HepG2 (cell line): Measurements from ENCODE around the gene CSNK1D. TPM values are rescaled to one million over a fixed set of nuclear protein-coding genes. Genes with fewer than 3 reads are reported as not detected.

ENCODE experiments used
- MED1 ChIP-seq: sonication (generic); formaldehyde crosslinking; IDR thresholded peaks from 2 replicates; pipeline ENCODE4 v1.4.0; 2020; ENCODE audit warnings: missing genetic modification reagents
- NFAT5 ChIP-seq: sonication (generic); formaldehyde crosslinking; IDR thresholded peaks from 2 replicates; pipeline ENCODE4 v1.4.0; 2020; ENCODE audit warnings: missing genetic modification reagents
- PHB2 ChIP-seq: fragments of 450-650 bp; IDR thresholded peaks from 2 replicates; pipeline ENCODE4 v1.6.1; 2018; ENCODE audit not compliant: partially characterized antibody
- RBM39 ChIP-seq: fragments of 200-400 bp; formaldehyde crosslinking; IDR thresholded peaks from one replicate; pipeline ENCODE4 v1.6.1; 2018; ENCODE audit warnings: antibody characterized with exemption, mild to moderate bottlenecking, low read depth, low read length; ENCODE audit not compliant: poor library complexity, severe bottlenecking
- RXRA ChIP-seq: sonication (generic); formaldehyde crosslinking; IDR thresholded peaks from 2 replicates; pipeline ENCODE4 v1.5.1; 2020; ENCODE audit warnings: missing genetic modification reagents
- SIX1 ChIP-seq: sonication (generic); formaldehyde crosslinking; IDR thresholded peaks from 2 replicates; pipeline ENCODE4 v1.4.0; 2020; ENCODE audit warnings: missing genetic modification reagents, borderline replicate concordance
- ZBED4 ChIP-seq: sonication (generic); formaldehyde crosslinking; IDR thresholded peaks from 2 replicates; pipeline ENCODE4 v1.4.0; 2020; ENCODE audit warnings: missing genetic modification reagents, borderline replicate concordance
- ZBTB25 ChIP-seq: IDR thresholded peaks from 2 replicates; pipeline ENCODE4 v1.6.1; 2018; ENCODE audit warnings: missing genetic modification reagents
- ZBTB3 ChIP-seq: sonication (generic); formaldehyde crosslinking; IDR thresholded peaks from 2 replicates; pipeline ENCODE4 v1.4.0; 2020; ENCODE audit warnings: low read depth, mild to moderate bottlenecking, moderate library complexity, missing genetic modification reagents, borderline replicate concordance
- ZBTB37 ChIP-seq: sonication (generic); formaldehyde crosslinking; IDR thresholded peaks from 2 replicates; pipeline ENCODE4 v1.4.0; 2020; ENCODE audit warnings: mild to moderate bottlenecking, missing genetic modification reagents
- ZIK1 ChIP-seq: sonication (generic); formaldehyde crosslinking; IDR thresholded peaks from 2 replicates; pipeline ENCODE4 v1.5.0; 2020; ENCODE audit warnings: mild to moderate bottlenecking, low read depth, missing genetic modification reagents, borderline replicate concordance
- ZNF143 ChIP-seq: sonication (generic); formaldehyde crosslinking; IDR thresholded peaks from 2 replicates; pipeline ENCODE4 v1.4.0; 2020; ENCODE audit warnings: missing genetic modification reagents
- ZNF546 ChIP-seq: sonication (generic); formaldehyde crosslinking; conservative IDR thresholded peaks from 2 replicates; pipeline ENCODE4 v1.8.1; 2023; ENCODE audit warnings: mild to moderate bottlenecking, missing genetic modification reagents
- ZNF703 ChIP-seq: sonication (generic); formaldehyde crosslinking; IDR thresholded peaks from 2 replicates; pipeline ENCODE4 v1.5.1; 2020; ENCODE audit warnings: missing genetic modification reagents, mild to moderate bottlenecking, moderate library complexity, borderline replicate concordance
- polyA plus RNA-seq, 8 experiments: library from polyadenylated mRNA; depleted of rRNA in 3 of 8; stranded (reverse) in 7 of 8; unstranded in 1 of 8; fragments of >200 nt; fragmentation: Illumina TruSeq in 4 of 8; extraction: Trizol in 4 of 8; gene quantifications; 2 replicates each; pipeline versions ENCODE4 v1.2.1 to v1.2.3, GENCODE V29; 2011 to 2016; ENCODE audit warnings: low read depth in 4 of 8, missing spikeins in 1 of 8, mixed read lengths in 1 of 8; ENCODE audit not compliant: insufficient read depth in 1 of 8
- total RNA-seq, 5 experiments: library from RNA; depleted of rRNA; stranded (reverse); fragments of >200 nt; fragmentation: Illumina TruSeq; extraction: Trizol; gene quantifications; 2 replicates each; pipeline ENCODE4 v1.2.3, GENCODE V29; 2016; ENCODE audit warnings: low read depth in 1 of 5

CSNK1D gene
- total and polyA plus RNA-seq, 2 of the 13 experiments (the other 11 are each of a cell fraction or from before 2014, with no cell fraction given), result 31.5 to 128 TPM

GRCh38 chr17:82242977-82243647 lies 30.4 kb downstream of the CSNK1D start (continued):
- TF ChIP-seq ZBTB37, result no peak
- TF ChIP-seq RXRA (CRISPR knock-in tag), result peak; percentile 6; the same call in 1 of the 2 replicates
- peak; percentile 91 for TF ChIP-seq RBM39
- no peak for TF ChIP-seq ZNF546
- no peak for TF ChIP-seq PHB2
- TF ChIP-seq MED1, result 0 out of 2 replicates have a peak, but pooled peaks have one; percentile 56
- TF ChIP-seq ZNF143 (CRISPR knock-in tag), result peak; percentile 48
- 0 out of 2 replicates have a peak, but pooled peaks have one; percentile 10 for TF ChIP-seq SIX1
- no peak for TF ChIP-seq ZBED4 (CRISPR knock-in tag)
- TF ChIP-seq ZBTB3 (CRISPR knock-in tag), result 0 out of 2 replicates have a peak, but pooled peaks have one; percentile 62
- TF ChIP-seq NFAT5 (CRISPR knock-in tag), result no peak; the same call in 1 of the 2 replicates
- TF ChIP-seq ZNF703 (CRISPR knock-in tag), result no peak
- TF ChIP-seq ZIK1 (CRISPR knock-in tag), result no peak
- TF ChIP-seq ZBTB25 (CRISPR knock-in tag), result no peak
